A549 (cell line): ENCODE data around the gene PHF20. TPM values are rescaled to one million over a fixed set of nuclear protein-coding genes. Genes with fewer than 3 reads are reported as not detected.

Experiments
- ATAC-seq, 2 experiments: fragments of 200-7000 bp in 1 of 2; fragments of >200 bp in 1 of 2; cut with Nextera tagmentation in 1 of 2; cut with Tn5 transposase in 1 of 2; 3 replicates each; pipeline versions ENCODE4 v1.8.0 to v1.9.1; 2018 to 2020; ENCODE audit warnings: mild to moderate bottlenecking in 1 of 2, moderate library complexity in 1 of 2
- CTCF ChIA-PET: fragments of 300-600 bp; sonication (Branson Sonifier 250); formaldehyde crosslinking; extraction: SDS; loops from one replicate; lab custom pipeline; 2021; ENCODE audit warnings: antibody characterized with exemption, inconsistent platforms; lab: Yijun Ruan, JAX
- POLR2A ChIA-PET: fragments of 350-600 bp; formaldehyde crosslinking; extraction: SDS; loops from one replicate; lab custom pipeline; 2021; ENCODE audit warnings: antibody characterized with exemption, inconsistent platforms; lab: Yijun Ruan, JAX
- DNase-seq, 2 experiments: peaks; one replicate each; pipeline versions ENCODE4 v3.0.0 to v3.0.0-alpha.2; 2011 to 2016; ENCODE audit warnings: low read depth in 1 of 2, low spot score in 1 of 2
- FAIRE-seq: peaks from 2 replicates; lab custom pipeline; 2011; peaks lifted over from hg19 to GRCh38; lab: Jason Lieb, UNC
- H3K27ac ChIP-seq, 2 experiments: fragments of >200 bp; sonication (Bioruptor Twin); formaldehyde crosslinking; 3 replicates each; pipeline ENCODE4 v1.5.1; 2016 to 2017
- H3K4me1 ChIP-seq: fragments of >200 bp; sonication (Bioruptor Twin); formaldehyde crosslinking; 3 replicates; pipeline ENCODE4 v1.6.1; 2016
- H3K4me2 ChIP-seq: fragments of >200 bp; sonication (Bioruptor Twin); formaldehyde crosslinking; 3 replicates; pipeline ENCODE4 v1.6.1; 2016
- H3K4me3 ChIP-seq: fragments of >200 bp; sonication (Bioruptor Twin); formaldehyde crosslinking; 3 replicates; pipeline ENCODE4 v1.5.1; 2016
- H3K9me3 ChIP-seq: fragments of >200 bp; sonication (Bioruptor Twin); formaldehyde crosslinking; 3 replicates; pipeline ENCODE4 v1.6.1; 2016
- BCL3 ChIP-seq: fragments of >200 bp; sonication (Bioruptor Twin); formaldehyde crosslinking; IDR thresholded peaks from 3 replicates; pipeline ENCODE4 v1.6.1; 2016
- CEBPB ChIP-seq, 2 experiments: fragments of >200 bp in 1 of 2; sonication (Bioruptor Twin) in 1 of 2; formaldehyde crosslinking in 1 of 2; IDR thresholded peaks; 2 replicates each; pipeline ENCODE4 v1.6.1; 2012 to 2016
- E2F6 ChIP-seq: IDR thresholded peaks from 2 replicates; pipeline ENCODE4 v1.6.1; 2012; ENCODE audit warnings: low read depth, borderline replicate concordance
- EHF ChIP-seq: fragments of 250-450 bp; sonication (Bioruptor Pico); IDR thresholded peaks from 2 replicates; pipeline ENCODE4 v1.5.0; 2020; ENCODE audit warnings: mild to moderate bottlenecking
- ELK1 ChIP-seq: fragments of 150-350 bp; IDR thresholded peaks from 2 replicates; pipeline ENCODE4 v1.6.1; 2014; ENCODE audit warnings: low read depth, mild to moderate bottlenecking, low read length
- ESRRA ChIP-seq: fragments of 150-350 bp; IDR thresholded peaks from 2 replicates; pipeline ENCODE4 v1.6.1; 2014; ENCODE audit warnings: mild to moderate bottlenecking, low read length, borderline replicate concordance
- FOSB ChIP-seq: fragments of 250-450 bp; sonication (Bioruptor Pico); IDR thresholded peaks from 2 replicates; pipeline ENCODE4 v1.5.0; 2020; ENCODE audit warnings: mild to moderate bottlenecking, moderate library complexity
- HDAC2 ChIP-seq: fragments of 200-600 bp; sonication (generic); IDR thresholded peaks from 2 replicates; pipeline ENCODE4 v1.6.1; 2016
- HEYL ChIP-seq: fragments of 250-450 bp; sonication (Bioruptor Pico); IDR thresholded peaks from 2 replicates; pipeline ENCODE4 v1.8.0; 2021; ENCODE audit warnings: mild to moderate bottlenecking, moderate library complexity
- HOXA7 ChIP-seq: fragments of 250-450 bp; sonication (Bioruptor Pico); IDR thresholded peaks from 2 replicates; pipeline ENCODE4 v1.5.0; 2020; ENCODE audit warnings: mild to moderate bottlenecking, moderate library complexity
- KDM1A ChIP-seq: fragments of 200-600 bp; sonication (generic); IDR thresholded peaks from 2 replicates; pipeline ENCODE4 v1.6.1; 2016; ENCODE audit warnings: low read depth, mild to moderate bottlenecking
- MAZ ChIP-seq: fragments of 150-350 bp; IDR thresholded peaks from 2 replicates; pipeline ENCODE4 v1.6.1; 2014; ENCODE audit warnings: antibody characterized with exemption, low read depth, low read length, borderline replicate concordance
- MYC ChIP-seq: IDR thresholded peaks from 2 replicates; pipeline ENCODE4 v1.6.1; 2012; ENCODE audit warnings: mild to moderate bottlenecking, inconsistent platforms, low read length, improper control_type of control experiment, borderline replicate concordance
- NFE2L2 ChIP-seq: fragments of 150-350 bp; conservative IDR thresholded peaks from 2 replicates; pipeline ENCODE4 v1.6.1; 2014; ENCODE audit warnings: low read length
- POLR2AphosphoS2 ChIP-seq: conservative IDR thresholded peaks from 2 replicates; pipeline ENCODE4 v1.6.1; 2012; ENCODE audit warnings: low read length, improper control_type of control experiment, inconsistent platforms
- RARB ChIP-seq: fragments of 250-450 bp; sonication (Bioruptor Pico); IDR thresholded peaks from 2 replicates; pipeline ENCODE4 v1.8.0; 2021; ENCODE audit warnings: mild to moderate bottlenecking, moderate library complexity
- RCOR1 ChIP-seq: fragments of 150-350 bp; IDR thresholded peaks from 2 replicates; pipeline ENCODE4 v1.6.1; 2014; ENCODE audit warnings: antibody characterized with exemption, low read length, low read depth
- RFX5 ChIP-seq: fragments of 450-650 bp; IDR thresholded peaks from 2 replicates; pipeline ENCODE4 v1.7.1; 2014; ENCODE audit warnings: antibody characterized with exemption, mild to moderate bottlenecking, moderate library complexity
- RNF2 ChIP-seq: fragments of 200-600 bp; sonication (generic); IDR thresholded peaks from 2 replicates; pipeline ENCODE4 v1.6.1; 2016; ENCODE audit warnings: low read depth, mild to moderate bottlenecking, antibody characterized with exemption, moderate library complexity, borderline replicate concordance
- ZFP36 ChIP-seq: fragments of 450-650 bp; IDR thresholded peaks from 2 replicates; pipeline ENCODE4 v1.6.1; 2014; ENCODE audit warnings: borderline replicate concordance; ENCODE audit not compliant: partially characterized antibody
- ZNF302 ChIP-seq: fragments of 250-450 bp; sonication (Bioruptor Pico); IDR thresholded peaks from 2 replicates; pipeline ENCODE4 v1.9.0; 2021; ENCODE audit warnings: inconsistent platforms, mild to moderate bottlenecking, moderate library complexity
- ZSCAN20 ChIP-seq: fragments of 250-450 bp; sonication (Bioruptor Pico); IDR thresholded peaks from 2 replicates; pipeline ENCODE4 v1.8.0; 2022; ENCODE audit warnings: mild to moderate bottlenecking, moderate library complexity
- WGBS: methylation state at CpG from one replicate; pipeline ENCODE4 v1.1.6; 2017; ENCODE audit errors: missing lambda C conversion rate; 5-methylcytosine and 5-hydroxymethylcytosine counted together
- polyA plus RNA-seq, 4 experiments: library from polyadenylated mRNA; depleted of rRNA in 3 of 4; stranded (reverse); fragments of >200 nt; fragmentation: RNase III in 1 of 4; extraction: RNeasy Plus Mini Kit Qiagen cat#74134 plus additional on column Dnase treatment in 1 of 4; gene quantifications; 2 replicates in 3 of 4; 3 replicates in 1 of 4; pipeline ENCODE4 v1.2.3, GENCODE V29; 2011 to 2017
- TF ChIP-seq, protein P1 (sequence below): fragments of 250-450 bp; sonication (Bioruptor Pico); IDR thresholded peaks from 2 replicates; pipeline ENCODE4 v1.5.0; 2021; ENCODE audit warnings: mild to moderate bottlenecking, moderate library complexity, borderline replicate concordance
- TF ChIP-seq, protein P2 (sequence below): fragments of >200 bp; sonication (Bioruptor Twin); formaldehyde crosslinking; IDR thresholded peaks from 2 replicates; pipeline ENCODE4 v1.6.1; 2016

PHF20 gene
- polyA plus RNA-seq, 2 of the 4 experiments (the other 2 are of a cell fraction): 24.0 to 32.8 TPM

DNA sequence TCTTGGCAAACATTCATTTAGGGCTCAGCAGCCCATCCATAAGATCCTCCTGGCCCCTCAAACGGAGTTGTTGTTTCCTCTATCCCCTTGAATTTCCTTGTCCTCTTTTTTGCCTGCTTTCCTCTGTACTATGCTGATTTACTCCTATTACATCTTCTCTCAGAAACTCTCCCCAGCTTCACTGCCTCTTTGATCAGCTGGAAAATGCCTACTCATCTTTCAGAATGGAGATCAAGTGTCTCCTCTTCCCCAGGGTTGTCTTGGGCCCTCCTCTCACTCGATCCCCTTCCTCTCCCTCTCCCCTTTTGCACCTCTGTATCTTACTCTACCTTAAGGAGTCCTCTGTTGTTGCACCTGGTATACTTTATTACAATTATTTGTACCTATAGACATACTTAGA, 60.2 kb downstream of the PHF20 start:
- H3K4me1 ChIP-seq: peaks cover 5% of the 10 kb centered on the region; the same call in 1 of the 3 replicates
- CTCF ChIA-PET: no interaction called here
- H3K9me3 ChIP-seq: no peaks in the 10 kb centered on the region; the same call in 2 of the 3 replicates
- whole genome bisulfite sequencing: 77% methylated on average over 2 of the region's 2 CpGs
- H3K27ac ChIP-seq: no peak overlapping the region
- POLR2A ChIA-PET: no interaction called here
- H3K4me3 ChIP-seq: no peak overlapping the region
- FAIRE-seq (no peak), ATAC-seq (no peak), DNase-seq (no peak)
- no peak overlapping the region for H3K4me2 ChIP-seq
- TF ChIP-seq RFX5 (no peak), MYC (no peak), ZNF302 (no peak), RNF2 (no peak), ZSCAN20 (CRISPR knock-in tag) (no peak), HDAC2 (no peak)

GRCh38 chr20:35833241-35833640, 61.4 kb downstream of the PHF20 start:
- CTCF ChIA-PET: no interaction called here
- no peak for FAIRE-seq

DNA sequence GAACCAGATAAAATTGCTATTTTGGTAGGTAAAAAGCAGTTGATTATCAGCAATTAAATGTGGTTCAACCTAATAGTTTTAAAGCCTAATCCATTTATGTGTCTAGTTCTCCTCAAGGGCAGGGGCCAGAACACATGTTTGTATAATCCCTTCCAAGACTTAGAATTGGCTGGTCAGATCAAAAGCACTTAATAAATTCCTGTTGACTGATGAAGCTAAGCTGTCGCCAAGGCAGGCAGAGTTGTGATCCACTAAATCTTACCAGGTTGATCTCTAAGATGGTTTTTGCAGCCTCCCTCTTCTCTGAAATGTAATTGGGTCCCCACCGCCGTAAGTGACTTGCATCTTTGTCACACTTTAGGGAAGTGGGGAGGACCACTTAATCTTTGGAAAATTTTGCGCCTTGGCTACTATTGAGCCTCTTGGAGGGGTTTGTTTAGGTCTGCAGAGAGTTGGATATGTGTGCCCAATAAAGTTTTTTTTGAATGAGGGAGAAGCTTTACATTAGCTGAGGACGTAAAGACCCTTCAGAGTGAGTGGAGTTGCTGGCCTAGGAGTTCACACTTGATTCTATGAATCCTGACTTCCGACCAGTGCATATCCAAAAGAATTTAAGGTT, 65.9 kb downstream of the PHF20 start:
- ATAC-seq: no peak
- Histone ChIP-seq H3K4me1 (peaks cover 5% of the 10 kb centered on the region; the same call in 1 of the 3 replicates), H3K4me2 (no peak overlapping the region), H3K4me3 (no peak overlapping the region), H3K9me3 (peaks cover 9% of the 10 kb centered on the region; the same call in 2 of the 3 replicates), H3K27ac (no peak overlapping the region)
- no peak for DNase-seq
- no peak for FAIRE-seq
- TF ChIP-seq NFE2L2 (no peak), EHF (CRISPR knock-in tag) (no peak), RARB (CRISPR knock-in tag) (no peak), RFX5 (no peak), ZSCAN20 (CRISPR knock-in tag) (no peak), RCOR1 (no peak), ZFP36 (no peak), ELK1 (no peak), FOSB (no peak), POLR2AphosphoS2 (no peak), BCL3 (no peak), E2F6 (no peak), HEYL (CRISPR knock-in tag) (no peak)
- TF ChIP-seq, protein P1, sequence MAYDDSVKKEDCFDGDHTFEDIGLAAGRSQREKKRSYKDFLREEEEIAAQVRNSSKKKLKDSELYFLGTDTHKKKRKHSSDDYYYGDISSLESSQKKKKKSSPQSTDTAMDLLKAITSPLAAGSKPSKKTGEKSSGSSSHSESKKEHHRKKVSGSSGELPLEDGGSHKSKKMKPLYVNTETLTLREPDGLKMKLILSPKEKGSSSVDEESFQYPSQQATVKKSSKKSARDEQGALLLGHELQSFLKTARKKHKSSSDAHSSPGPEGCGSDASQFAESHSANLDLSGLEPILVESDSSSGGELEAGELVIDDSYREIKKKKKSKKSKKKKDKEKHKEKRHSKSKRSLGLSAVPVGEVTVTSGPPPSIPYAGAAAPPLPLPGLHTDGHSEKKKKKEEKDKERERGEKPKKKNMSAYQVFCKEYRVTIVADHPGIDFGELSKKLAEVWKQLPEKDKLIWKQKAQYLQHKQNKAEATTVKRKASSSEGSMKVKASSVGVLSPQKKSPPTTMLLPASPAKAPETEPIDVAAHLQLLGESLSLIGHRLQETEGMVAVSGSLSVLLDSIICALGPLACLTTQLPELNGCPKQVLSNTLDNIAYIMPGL (CRISPR knock-in tag): no peak
- ChIA-PET POLR2A (no interaction called here), CTCF (no interaction called here)
- 93% methylated on average over 6 of the region's 6 CpGs for WGBS

More at GRCh38 chr20:35833241-35833640, 61.4 kb downstream of the PHF20 start:
- TF ChIP-seq, protein P2, sequence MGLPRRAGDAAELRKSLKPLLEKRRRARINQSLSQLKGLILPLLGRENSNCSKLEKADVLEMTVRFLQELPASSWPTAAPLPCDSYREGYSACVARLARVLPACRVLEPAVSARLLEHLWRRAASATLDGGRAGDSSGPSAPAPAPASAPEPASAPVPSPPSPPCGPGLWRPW: no peak
- TF ChIP-seq KDM1A (no peak), RCOR1 (no peak), HOXA7 (CRISPR knock-in tag) (no peak), RFX5 (no peak), ZNF302 (no peak), MAZ (no peak), ESRRA (no peak), E2F6 (no peak), CEBPB (IDR thresholded peaks at IDR 0.05) (no peak), POLR2AphosphoS2 (no peak), RNF2 (no peak)
- DNase-seq: no peak
- Histone ChIP-seq H3K9me3 (no peaks in the 10 kb centered on the region; the same call in 2 of the 3 replicates), H3K4me1 (peaks cover 5% of the 10 kb centered on the region; the same call in 1 of the 3 replicates), H3K27ac (no peak overlapping the region), H3K4me2 (no peak overlapping the region), H3K4me3 (no peak overlapping the region)
- 97% methylated on average over 1 of the region's 1 CpG for WGBS
- POLR2A ChIA-PET: no interaction called here
- ATAC-seq: no peak
